Heart left ventricle (tissue), 13 donors: Measurements from ENCODE around the gene BTBD17.

Experiments
- POLR2A ChIP-seq, 2 donors: fragments of 450-650 bp; IDR thresholded peaks; one replicate each; pipeline ENCODE4 v1.6.1; 2017; ENCODE audit warnings: antibody characterized with exemption in 2 of 2, mild to moderate bottlenecking in 2 of 2, moderate library complexity in 2 of 2
- TF ChIP-seq, protein P1 (sequence below), 12 donors: fragments of 200-600 bp; sonication (generic) in 4 of 12; IDR thresholded peaks; one replicate each; pipeline versions ENCODE4 v1.5.0 to v1.8.0; 2018 to 2022; ENCODE audit warnings: antibody characterized with exemption in 12 of 12, mild to moderate bottlenecking in 5 of 12
- donor health status: ischemic (EF 13 %, LVEDD 7.1; RV severe dilation, severe dysfunction).
- donor health status: DM: no; HTN: yes; CAD: no.
- donor health status: DM: no; HTN: no; CAD: no.
- donor health status: ischemic (EF 25% LVEDD 6.9; RV normal size, moderate dysfunction).
- donor health status: ischemic (EF 25% LVEDD 5.7; RV mildly dilated, moderate dysfunction).
- donor health status: ischemic (EF 35%, LVEDD 5.7; RV mildly dilated, moderate dysfunction).
- donor health status: nonischemic (EF 11% LVEDD 7.7; RV severe dilation, severe dysfunction).
- donor health status: DM: yes; HTN: yes; CAD: no.
- donor health status: PGD.
- donor health status: ischemic (EF 29% LVEDD 5.4; RV normal size, mild dysfunction).
- donor health status: nonischemic (EF 23%, LVEDD 6.1; RV moderate dilation, normal function).

DNA sequence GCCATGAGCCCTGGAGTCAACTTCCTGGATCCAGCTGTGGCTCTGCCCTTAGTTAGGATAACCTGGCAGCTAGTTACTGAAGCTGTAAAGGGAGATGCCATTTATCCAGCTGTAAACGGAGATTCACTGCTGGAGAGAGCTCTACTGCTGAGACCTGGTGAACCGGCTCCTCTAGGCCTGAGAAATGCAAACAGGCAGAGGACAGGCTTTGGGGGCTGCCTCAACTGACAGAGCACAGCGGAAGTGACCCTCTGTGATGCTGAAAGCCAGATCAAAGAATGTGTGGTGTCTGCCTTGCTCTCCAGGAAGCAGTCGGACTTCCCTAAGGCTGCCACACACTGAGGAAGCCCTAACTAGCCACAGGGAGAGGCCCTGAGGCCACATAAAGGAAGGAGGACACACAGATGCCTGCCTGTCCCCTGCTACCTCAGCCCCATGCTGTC, 48.4 kb upstream of the BTBD17 start:
- TF ChIP-seq, protein P1, sequence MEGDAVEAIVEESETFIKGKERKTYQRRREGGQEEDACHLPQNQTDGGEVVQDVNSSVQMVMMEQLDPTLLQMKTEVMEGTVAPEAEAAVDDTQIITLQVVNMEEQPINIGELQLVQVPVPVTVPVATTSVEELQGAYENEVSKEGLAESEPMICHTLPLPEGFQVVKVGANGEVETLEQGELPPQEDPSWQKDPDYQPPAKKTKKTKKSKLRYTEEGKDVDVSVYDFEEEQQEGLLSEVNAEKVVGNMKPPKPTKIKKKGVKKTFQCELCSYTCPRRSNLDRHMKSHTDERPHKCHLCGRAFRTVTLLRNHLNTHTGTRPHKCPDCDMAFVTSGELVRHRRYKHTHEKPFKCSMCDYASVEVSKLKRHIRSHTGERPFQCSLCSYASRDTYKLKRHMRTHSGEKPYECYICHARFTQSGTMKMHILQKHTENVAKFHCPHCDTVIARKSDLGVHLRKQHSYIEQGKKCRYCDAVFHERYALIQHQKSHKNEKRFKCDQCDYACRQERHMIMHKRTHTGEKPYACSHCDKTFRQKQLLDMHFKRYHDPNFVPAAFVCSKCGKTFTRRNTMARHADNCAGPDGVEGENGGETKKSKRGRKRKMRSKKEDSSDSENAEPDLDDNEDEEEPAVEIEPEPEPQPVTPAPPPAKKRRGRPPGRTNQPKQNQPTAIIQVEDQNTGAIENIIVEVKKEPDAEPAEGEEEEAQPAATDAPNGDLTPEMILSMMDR (IDR thresholded peaks at IDR 0.05) = no peak
- TF ChIP-seq POLR2A (IDR thresholded peaks at IDR 0.05) = no peak
